ENCODE measurements around the gene DNHD1. TPM values are rescaled to one million over a fixed set of nuclear protein-coding genes. Genes with fewer than 3 reads are reported as not detected.
A peak's percentile ranks its signal among the peaks of the same experiment; 100 is the strongest.

The DNHD1 gene
- total and polyA plus RNA-seq, 2 of the 13 experiments (the other 11 are each of a cell fraction or from before 2014, with no cell fraction given), result 2.7 to 9.3 TPM

DNA sequence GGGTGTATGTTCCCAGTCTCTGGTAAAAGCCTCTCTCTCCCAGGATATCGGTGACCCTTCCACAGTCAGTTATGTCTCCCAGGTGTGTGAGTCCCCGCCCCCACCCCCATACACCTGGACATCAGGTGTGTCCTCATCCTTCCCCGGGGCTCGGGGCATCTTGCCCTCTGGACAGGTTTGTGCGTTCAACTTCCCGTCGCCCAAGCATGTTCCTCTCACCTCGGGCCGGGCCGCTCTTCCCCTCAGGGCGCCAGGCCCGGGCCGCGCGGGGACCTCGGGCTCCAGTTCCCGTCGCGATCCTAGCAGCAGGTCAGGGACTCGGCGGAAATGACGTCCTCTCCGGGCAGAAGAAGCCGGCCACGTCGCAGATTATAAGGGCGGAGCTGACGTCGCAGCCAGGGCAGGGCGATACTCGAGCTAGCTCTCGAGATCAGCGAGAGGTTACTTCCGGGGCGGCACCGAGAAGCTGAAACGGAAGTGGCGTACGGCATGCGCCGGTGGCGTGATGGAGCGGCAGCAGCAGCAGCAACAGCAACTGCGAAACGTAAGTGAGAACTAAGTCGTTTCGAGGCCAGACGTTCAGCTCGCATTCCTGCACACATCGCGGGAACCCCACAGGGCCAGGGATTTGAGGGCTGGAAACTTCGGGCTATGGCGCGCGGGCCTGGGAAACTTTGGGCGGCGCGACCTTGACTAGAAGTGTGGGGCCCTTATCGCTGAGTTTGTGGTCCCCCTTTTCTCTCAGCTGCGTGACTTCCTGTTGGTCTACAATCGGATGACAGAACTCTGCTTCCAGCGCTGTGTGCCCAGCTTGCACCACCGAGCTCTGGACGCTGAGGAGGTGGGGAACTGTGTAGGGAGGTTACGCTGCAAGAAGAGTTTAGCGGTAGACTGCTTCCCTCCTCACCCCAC, 15.8 kb upstream of the DNHD1 start, which contains the start of the genes ARFIP2 and TIMM10B (continued):
- TF ChIP-seq, protein P1, sequence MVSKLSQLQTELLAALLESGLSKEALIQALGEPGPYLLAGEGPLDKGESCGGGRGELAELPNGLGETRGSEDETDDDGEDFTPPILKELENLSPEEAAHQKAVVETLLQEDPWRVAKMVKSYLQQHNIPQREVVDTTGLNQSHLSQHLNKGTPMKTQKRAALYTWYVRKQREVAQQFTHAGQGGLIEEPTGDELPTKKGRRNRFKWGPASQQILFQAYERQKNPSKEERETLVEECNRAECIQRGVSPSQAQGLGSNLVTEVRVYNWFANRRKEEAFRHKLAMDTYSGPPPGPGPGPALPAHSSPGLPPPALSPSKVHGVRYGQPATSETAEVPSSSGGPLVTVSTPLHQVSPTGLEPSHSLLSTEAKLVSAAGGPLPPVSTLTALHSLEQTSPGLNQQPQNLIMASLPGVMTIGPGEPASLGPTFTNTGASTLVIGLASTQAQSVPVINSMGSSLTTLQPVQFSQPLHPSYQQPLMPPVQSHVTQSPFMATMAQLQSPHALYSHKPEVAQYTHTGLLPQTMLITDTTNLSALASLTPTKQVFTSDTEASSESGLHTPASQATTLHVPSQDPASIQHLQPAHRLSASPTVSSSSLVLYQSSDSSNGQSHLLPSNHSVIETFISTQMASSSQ (IDR thresholded peaks at IDR 0.05; ENCODE audit: low read depth), result no peak
- TF ChIP-seq, protein P1 (CRISPR knock-in tag; IDR thresholded peaks at IDR 0.05; ENCODE audit: borderline replicate concordance), result peak; percentile 62; the same call in 1 of the 2 replicates
- TF ChIP-seq NFIB (CRISPR knock-in tag; IDR thresholded peaks at IDR 0.05; ENCODE audit: borderline replicate concordance) (no peak), ATF1 (CRISPR knock-in tag; IDR thresholded peaks at IDR 0.05) (peak; percentile 97), ZNF615 (CRISPR knock-in tag; IDR thresholded peaks at IDR 0.05; ENCODE audit: borderline replicate concordance) (0 out of 2 replicates have a peak, but pooled peaks have one; percentile 56), BCL6 (CRISPR knock-in tag; IDR thresholded peaks at IDR 0.05) (no peak; the same call in 1 of the 2 replicates), SOX5 (CRISPR knock-in tag; IDR thresholded peaks at IDR 0.05; ENCODE audit: borderline replicate concordance) (0 out of 2 replicates have a peak, but pooled peaks have one; percentile 5), GTF3A (CRISPR knock-in tag; conservative IDR thresholded peaks at IDR 0.05) (no peak), ZNF850 (CRISPR knock-in tag; conservative IDR thresholded peaks at IDR 0.05) (no peak)
- TF ChIP-seq, protein P2, sequence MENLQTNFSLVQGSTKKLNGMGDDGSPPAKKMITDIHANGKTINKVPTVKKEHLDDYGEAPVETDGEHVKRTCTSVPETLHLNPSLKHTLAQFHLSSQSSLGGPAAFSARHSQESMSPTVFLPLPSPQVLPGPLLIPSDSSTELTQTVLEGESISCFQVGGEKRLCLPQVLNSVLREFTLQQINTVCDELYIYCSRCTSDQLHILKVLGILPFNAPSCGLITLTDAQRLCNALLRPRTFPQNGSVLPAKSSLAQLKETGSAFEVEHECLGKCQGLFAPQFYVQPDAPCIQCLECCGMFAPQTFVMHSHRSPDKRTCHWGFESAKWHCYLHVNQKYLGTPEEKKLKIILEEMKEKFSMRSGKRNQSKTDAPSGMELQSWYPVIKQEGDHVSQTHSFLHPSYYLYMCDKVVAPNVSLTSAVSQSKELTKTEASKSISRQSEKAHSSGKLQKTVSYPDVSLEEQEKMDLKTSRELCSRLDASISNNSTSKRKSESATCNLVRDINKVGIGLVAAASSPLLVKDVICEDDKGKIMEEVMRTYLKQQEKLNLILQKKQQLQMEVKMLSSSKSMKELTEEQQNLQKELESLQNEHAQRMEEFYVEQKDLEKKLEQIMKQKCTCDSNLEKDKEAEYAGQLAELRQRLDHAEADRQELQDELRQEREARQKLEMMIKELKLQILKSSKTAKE (CRISPR knock-in tag; IDR thresholded peaks at IDR 0.05; ENCODE audit: borderline replicate concordance), result no peak
- TF ChIP-seq, protein P3, sequence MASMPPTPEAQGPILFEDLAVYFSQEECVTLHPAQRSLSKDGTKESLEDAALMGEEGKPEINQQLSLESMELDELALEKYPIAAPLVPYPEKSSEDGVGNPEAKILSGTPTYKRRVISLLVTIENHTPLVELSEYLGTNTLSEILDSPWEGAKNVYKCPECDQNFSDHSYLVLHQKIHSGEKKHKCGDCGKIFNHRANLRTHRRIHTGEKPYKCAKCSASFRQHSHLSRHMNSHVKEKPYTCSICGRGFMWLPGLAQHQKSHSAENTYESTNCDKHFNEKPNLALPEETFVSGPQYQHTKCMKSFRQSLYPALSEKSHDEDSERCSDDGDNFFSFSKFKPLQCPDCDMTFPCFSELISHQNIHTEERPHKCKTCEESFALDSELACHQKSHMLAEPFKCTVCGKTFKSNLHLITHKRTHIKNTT (CRISPR knock-in tag; IDR thresholded peaks at IDR 0.05), result no peak
- TF ChIP-seq, protein P4, sequence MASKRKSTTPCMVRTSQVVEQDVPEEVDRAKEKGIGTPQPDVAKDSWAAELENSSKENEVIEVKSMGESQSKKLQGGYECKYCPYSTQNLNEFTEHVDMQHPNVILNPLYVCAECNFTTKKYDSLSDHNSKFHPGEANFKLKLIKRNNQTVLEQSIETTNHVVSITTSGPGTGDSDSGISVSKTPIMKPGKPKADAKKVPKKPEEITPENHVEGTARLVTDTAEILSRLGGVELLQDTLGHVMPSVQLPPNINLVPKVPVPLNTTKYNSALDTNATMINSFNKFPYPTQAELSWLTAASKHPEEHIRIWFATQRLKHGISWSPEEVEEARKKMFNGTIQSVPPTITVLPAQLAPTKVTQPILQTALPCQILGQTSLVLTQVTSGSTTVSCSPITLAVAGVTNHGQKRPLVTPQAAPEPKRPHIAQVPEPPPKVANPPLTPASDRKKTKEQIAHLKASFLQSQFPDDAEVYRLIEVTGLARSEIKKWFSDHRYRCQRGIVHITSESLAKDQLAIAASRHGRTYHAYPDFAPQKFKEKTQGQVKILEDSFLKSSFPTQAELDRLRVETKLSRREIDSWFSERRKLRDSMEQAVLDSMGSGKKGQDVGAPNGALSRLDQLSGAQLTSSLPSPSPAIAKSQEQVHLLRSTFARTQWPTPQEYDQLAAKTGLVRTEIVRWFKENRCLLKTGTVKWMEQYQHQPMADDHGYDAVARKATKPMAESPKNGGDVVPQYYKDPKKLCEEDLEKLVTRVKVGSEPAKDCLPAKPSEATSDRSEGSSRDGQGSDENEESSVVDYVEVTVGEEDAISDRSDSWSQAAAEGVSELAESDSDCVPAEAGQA (IDR thresholded peaks at IDR 0.05; ENCODE audit: low read depth), result peak; percentile 96
- TF ChIP-seq, protein P4 (CRISPR knock-in tag; IDR thresholded peaks at IDR 0.05; ENCODE audit: borderline replicate concordance), result no peak
- TF ChIP-seq, protein P5, sequence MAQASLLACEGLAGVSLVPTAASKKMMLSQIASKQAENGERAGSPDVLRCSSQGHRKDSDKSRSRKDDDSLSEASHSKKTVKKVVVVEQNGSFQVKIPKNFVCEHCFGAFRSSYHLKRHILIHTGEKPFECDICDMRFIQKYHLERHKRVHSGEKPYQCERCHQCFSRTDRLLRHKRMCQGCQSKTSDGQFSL (CRISPR knock-in tag; IDR thresholded peaks at IDR 0.05), result no peak; the same call in 1 of the 2 replicates

Measured in HepG2 (cell line).